ENCODE measurements around the gene POLA2.
"Not testable (repeated sequence)": the region's sequence is repeated elsewhere in the genome, so short reads cannot be mapped to it uniquely, and the experiment has no call there.

The POLA2 gene

DNA sequence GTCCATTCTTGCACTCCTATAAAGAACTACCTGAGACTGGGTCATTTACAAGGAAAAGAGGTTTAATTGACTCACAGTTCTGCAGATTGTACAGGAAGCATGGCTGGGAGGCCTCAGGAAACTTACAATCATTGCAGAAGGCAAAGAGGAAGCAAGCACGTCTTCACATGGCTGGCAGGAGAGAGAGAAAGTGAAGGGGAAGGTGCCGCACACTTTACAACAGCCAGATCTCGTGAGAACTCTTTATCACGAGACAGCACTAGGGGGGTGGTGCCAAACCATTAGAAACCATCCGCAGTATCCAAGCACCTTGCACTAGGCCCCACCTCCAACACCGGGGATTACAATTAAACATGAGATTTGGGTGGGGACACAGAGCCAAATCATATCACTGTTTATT lies 19.4 kb upstream of the POLA2 start:
- TF ChIP-seq, protein P1, sequence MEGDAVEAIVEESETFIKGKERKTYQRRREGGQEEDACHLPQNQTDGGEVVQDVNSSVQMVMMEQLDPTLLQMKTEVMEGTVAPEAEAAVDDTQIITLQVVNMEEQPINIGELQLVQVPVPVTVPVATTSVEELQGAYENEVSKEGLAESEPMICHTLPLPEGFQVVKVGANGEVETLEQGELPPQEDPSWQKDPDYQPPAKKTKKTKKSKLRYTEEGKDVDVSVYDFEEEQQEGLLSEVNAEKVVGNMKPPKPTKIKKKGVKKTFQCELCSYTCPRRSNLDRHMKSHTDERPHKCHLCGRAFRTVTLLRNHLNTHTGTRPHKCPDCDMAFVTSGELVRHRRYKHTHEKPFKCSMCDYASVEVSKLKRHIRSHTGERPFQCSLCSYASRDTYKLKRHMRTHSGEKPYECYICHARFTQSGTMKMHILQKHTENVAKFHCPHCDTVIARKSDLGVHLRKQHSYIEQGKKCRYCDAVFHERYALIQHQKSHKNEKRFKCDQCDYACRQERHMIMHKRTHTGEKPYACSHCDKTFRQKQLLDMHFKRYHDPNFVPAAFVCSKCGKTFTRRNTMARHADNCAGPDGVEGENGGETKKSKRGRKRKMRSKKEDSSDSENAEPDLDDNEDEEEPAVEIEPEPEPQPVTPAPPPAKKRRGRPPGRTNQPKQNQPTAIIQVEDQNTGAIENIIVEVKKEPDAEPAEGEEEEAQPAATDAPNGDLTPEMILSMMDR (IDR thresholded peaks at IDR 0.05) = no peak
- no peak for TF ChIP-seq ZFX (IDR thresholded peaks at IDR 0.05; ENCODE audit: borderline replicate concordance)
- H3K27ac ChIP-seq = no peak overlapping the region

DNA sequence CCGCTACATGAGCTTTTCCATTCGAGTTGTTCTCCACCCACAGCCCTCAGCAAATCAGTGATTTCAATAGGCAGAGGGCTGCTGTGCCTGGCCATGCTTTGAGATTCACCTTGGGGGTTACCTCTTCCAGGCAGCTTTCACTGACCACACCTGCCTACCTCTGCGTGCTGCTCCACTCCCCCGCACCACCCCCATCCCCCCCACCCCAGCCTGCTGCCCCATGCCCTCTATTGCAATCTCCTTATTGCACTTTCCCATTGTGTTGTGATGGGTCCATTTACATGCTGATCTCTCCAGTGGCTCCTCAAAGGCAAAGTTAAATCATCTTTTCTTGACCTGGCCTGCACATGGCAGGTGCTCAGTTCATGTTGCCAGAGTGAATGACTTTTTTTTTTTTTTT lies 18.0 kb upstream of the POLA2 start:
- no peak for TF ChIP-seq ZFX (IDR thresholded peaks at IDR 0.05; ENCODE audit: borderline replicate concordance)
- TF ChIP-seq, protein P1 (IDR thresholded peaks at IDR 0.05) = no peak
- no peak overlapping the region for H3K27ac ChIP-seq

DNA sequence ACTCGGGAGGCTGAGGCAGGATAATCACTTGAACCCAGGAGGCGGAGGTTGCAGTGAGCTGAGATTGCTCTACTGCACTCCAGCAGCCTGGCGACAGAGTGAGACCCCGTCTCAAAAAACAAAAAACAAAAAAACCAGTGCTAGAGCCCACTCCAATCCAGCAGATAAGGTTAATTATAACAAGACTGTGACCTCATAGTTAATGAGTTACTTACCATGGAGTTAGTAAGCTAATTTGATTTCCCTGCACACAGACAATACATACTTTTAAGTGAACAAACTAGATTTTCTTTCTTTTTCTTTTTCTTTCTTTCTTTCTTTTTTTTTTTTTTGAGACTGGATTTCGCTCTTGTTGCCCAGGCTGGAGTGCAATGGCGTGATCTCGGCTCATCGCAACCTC lies 16.7 kb upstream of the POLA2 start:
- H3K27ac ChIP-seq = not testable (repeated sequence)

DNA sequence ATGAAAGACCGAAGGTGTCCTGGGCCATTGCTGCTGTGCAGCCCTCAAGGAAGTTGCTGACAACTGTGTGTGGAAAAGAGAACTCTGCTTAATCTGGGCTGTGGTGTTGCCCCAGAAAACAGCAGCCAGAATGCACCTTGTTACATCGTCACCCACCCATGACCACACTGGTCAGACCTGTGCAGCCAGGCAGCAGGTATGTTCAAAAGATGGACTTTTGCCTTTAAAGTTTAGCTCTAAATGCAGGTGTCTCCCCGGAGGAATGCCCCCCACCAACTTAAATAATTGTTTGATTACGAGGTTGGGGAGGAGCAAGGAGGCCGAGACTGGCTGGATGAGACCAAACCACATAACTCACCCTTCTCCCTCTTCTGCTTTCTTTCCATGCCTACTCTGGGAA lies 15.3 kb upstream of the POLA2 start:
- no peak for TF ChIP-seq ZFX (IDR thresholded peaks at IDR 0.05; ENCODE audit: borderline replicate concordance)
- TF ChIP-seq, protein P1 (IDR thresholded peaks at IDR 0.05) = no peak
- H3K27ac ChIP-seq = no peak overlapping the region

DNA sequence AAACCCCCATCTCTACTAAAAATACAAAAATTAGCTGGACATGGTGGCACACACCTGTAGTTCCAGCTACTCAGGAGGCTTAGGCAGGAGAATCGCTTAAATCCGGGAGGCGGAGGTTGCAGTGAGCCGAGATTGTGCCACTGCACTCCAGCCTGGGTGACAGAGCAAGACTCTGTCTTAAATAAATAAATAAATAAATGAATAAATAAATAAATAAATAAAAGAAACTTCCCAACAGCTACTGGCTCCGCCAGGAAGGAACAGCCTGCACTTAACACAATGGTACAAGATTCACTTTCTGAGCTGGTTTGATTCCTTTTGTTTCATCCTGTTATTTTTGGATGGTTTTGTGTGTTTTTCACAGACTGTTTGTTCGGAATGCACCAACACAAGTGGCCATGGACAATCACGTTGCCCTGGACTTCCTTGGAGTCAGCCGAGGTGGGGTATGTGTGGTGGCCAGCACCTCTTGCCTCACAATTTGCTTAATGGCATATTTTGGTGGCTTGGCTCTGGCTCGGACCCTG lies 13.5 kb upstream of the POLA2 start:
- H3K27ac ChIP-seq = not testable (repeated sequence)

DNA sequence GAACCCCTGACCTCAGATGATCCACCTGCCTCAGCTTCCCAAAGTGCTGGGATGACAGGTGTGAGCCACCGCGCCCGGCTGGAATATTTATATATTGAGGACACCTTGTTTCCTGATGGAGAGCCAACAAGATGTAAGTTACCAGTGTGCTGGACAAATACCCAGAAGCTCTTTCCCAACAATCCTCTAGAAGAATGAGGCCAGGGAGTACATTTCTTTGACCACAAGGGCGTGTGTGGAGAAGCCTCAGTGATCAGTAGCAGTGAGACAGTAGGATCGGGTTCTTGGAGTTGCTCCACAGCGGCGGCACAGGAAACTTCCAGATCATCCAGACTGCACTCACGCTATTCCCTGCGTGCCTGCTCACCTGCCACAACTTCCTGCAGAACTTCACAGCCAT lies 10.3 kb upstream of the POLA2 start:
- TF ChIP-seq ZFX (IDR thresholded peaks at IDR 0.05; ENCODE audit: borderline replicate concordance) = no peak
- TF ChIP-seq, protein P1 (IDR thresholded peaks at IDR 0.05) = no peak
- no peak overlapping the region for H3K27ac ChIP-seq

DNA sequence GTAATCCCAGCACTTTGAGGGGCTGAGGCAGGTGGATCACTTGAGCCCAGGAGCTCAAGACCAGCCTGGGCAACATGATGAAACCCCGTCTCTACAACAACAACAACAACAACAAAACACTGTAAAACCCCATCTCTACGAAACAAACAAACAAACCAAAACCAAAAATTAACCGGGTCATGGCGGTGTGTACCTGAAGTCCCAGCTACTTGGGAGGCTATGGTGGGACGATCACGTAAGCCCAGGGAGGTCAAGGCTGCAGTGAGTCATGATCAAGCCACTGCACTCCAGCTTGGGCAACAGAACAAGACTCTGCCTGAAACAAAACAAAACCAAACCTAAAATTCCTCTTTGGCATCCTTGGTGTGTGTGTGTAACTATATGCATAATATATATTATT lies 7.0 kb upstream of the POLA2 start:
- TF ChIP-seq, protein P1 (IDR thresholded peaks at IDR 0.05) = no peak
- TF ChIP-seq ZFX (IDR thresholded peaks at IDR 0.05; ENCODE audit: borderline replicate concordance) = no peak
- no peak overlapping the region for H3K27ac ChIP-seq

DNA sequence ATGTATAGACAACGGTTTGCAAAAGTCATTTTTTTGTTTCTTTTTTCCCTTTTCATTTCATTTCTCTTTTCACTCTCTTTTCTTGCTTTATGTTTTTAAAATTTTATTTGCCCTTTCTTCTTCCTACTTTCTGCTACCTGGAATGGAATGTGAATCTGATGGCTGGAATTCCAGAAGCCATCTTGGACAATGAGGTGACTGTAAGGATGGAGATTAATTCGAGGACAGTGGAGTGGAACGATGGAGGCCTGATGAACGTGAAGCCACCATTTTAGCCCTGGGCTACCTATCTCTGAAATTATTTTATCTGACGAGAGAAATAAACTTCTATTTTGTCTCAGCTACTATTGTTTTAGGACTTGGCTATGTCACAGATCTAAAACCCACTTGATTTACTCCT lies 2.8 kb upstream of the POLA2 start:
- no peak for TF ChIP-seq ZFX (IDR thresholded peaks at IDR 0.05; ENCODE audit: borderline replicate concordance)
- TF ChIP-seq, protein P1 (IDR thresholded peaks at IDR 0.05) = no peak
- H3K27ac ChIP-seq = no peak overlapping the region
